Bronchial epithelial cell (primary cell): ENCODE results near the gene NEMP1. TPM values are rescaled to one million over a fixed set of nuclear protein-coding genes. Genes with fewer than 3 reads are reported as not detected.

Experiments used
- DNase-seq: peaks from one replicate; pipeline ENCODE4 v3.0.0-alpha.2; 2010; ENCODE audit warnings: low read depth
- FAIRE-seq: peaks from 2 replicates; lab custom pipeline; 2011; peaks lifted over from hg19 to GRCh38; lab: Jason Lieb, UNC
- H3K27me3 ChIP-seq: 2 replicates; pipeline ENCODE4 v1.5.1; 2011; ENCODE audit warnings: low read length; ENCODE audit not compliant: control insufficient read depth, insufficient read depth
- H3K36me3 ChIP-seq: 2 replicates; pipeline ENCODE4 v1.5.1; 2011; ENCODE audit warnings: low read length; ENCODE audit not compliant: control insufficient read depth, insufficient read depth
- H3K4me3 ChIP-seq: 2 replicates; pipeline ENCODE4 v1.5.1; 2011; ENCODE audit warnings: mild to moderate bottlenecking, low read depth, low read length, control low read depth
- CTCF ChIP-seq: IDR thresholded peaks from 2 replicates; pipeline ENCODE4 v1.5.1; 2011; ENCODE audit warnings: mild to moderate bottlenecking, moderate library complexity, low read length, control low read depth, inconsistent platforms; ENCODE audit not compliant: insufficient read depth, severe bottlenecking
- total RNA-seq: library from RNA; depleted of rRNA; stranded (reverse); fragments of >200 nt; gene quantifications from 2 replicates; pipeline ENCODE4 v1.2.1, GENCODE V29; 2014

The NEMP1 gene
- 4.2 and 5.2 TPM in 2 replicates for total RNA-seq

- Histone ChIP-seq H3K4me3 (peak within 1 kb of the TSS; percentile 79), H3K27me3 (no peaks in the 10 kb centered on the region), H3K36me3 (no peaks in the 10 kb centered on the region)
- no peak for TF ChIP-seq CTCF
- FAIRE-seq (peak; percentile 91), DNase-seq (peak; percentile 100)
Measured at GRCh38 chr12:57078519-57079404, at the start of gene NEMP1. NEMP1 (minus strand) TSS chr12:57078791; CDS start chr12:57078745, 46 bp downstream.

GRCh38 chr12:57127726-57128518 is 49.3 kb upstream of the NEMP1 start, which contains the start of gene LRP1:
LRP1 (plus strand) TSS chr12:57128483; CDS start chr12:57128965, 482 bp downstream.
- DNase-seq (peak; percentile 80), FAIRE-seq (no peak)
- Histone ChIP-seq H3K27me3 (no peaks in the 10 kb centered on the region), H3K4me3 (peak within 1 kb of the TSS; percentile 58), H3K36me3 (no peaks in the 10 kb centered on the region)
- no peak for TF ChIP-seq CTCF

- peak; percentile 33 for TF ChIP-seq CTCF
- FAIRE-seq (no peak), DNase-seq (peak; percentile 58)
- Histone ChIP-seq H3K4me3 (peak overlapping the region; percentile 58), H3K27me3 (no peaks in the 10 kb centered on the region), H3K36me3 (no peaks in the 10 kb centered on the region)
Measured at GRCh38 chr12:57127101-57127725, 48.6 kb upstream of the NEMP1 start.

- TF ChIP-seq CTCF = no peak
- DNase-seq (peak; percentile 13), FAIRE-seq (no peak)
- Histone ChIP-seq H3K36me3 (no peaks in the 10 kb centered on the region), H3K27me3 (no peaks in the 10 kb centered on the region), H3K4me3 (no peak overlapping the region)
Measured at GRCh38 chr12:57126561-57126960, 48.0 kb upstream of the NEMP1 start.

- FAIRE-seq = no peak
- H3K4me3 ChIP-seq = no peak overlapping the region
- DNase-seq = no peak
Measured at GRCh38 chr12:57126061-57126460, 47.5 kb upstream of the NEMP1 start.

More at GRCh38 chr12:57126061-57126460, 47.5 kb upstream of the NEMP1 start:
- Histone ChIP-seq H3K27me3 (no peaks in the 10 kb centered on the region), H3K36me3 (no peaks in the 10 kb centered on the region)
- TF ChIP-seq CTCF = no peak
